Measurements from ENCODE around the gene KIAA1614.

KIAA1614 gene

GRCh38 chr1:180994262-180994661 is 81.6 kb downstream of the KIAA1614 start:
- Histone ChIP-seq H3K27ac (no peak overlapping the region), H3K4me1 (ENCODE audit: control insufficient read depth in 1 of 2, insufficient read depth in 1 of 2, low read depth in 1 of 2, low read length in 1 of 2) (no peaks in the 10 kb centered on the region), H3K4me3 (ENCODE audit: low read depth in 1 of 2, low read length in 1 of 2) (no peak overlapping the region), H3K36me3 (peaks cover 71% of the 10 kb centered on the region), H3K27me3 (no peaks in the 10 kb centered on the region), H3K9me3 (no peaks in the 10 kb centered on the region)
- no peak for TF ChIP-seq CTCF (IDR thresholded peaks at IDR 0.05)

GRCh38 chr1:180997843-180998504 is 85.3 kb downstream of the KIAA1614 start:
- Histone ChIP-seq H3K4me3 (ENCODE audit: low read depth in 1 of 2, low read length in 1 of 2) (no peak overlapping the region), H3K4me1 (ENCODE audit: control insufficient read depth in 1 of 2, insufficient read depth in 1 of 2, low read depth in 1 of 2, low read length in 1 of 2) (no peaks in the 10 kb centered on the region), H3K27me3 (no peaks in the 10 kb centered on the region), H3K27ac (no peak overlapping the region), H3K9me3 (no peaks in the 10 kb centered on the region), H3K36me3 (peaks cover 68% of the 10 kb centered on the region)
- TF ChIP-seq CTCF (IDR thresholded peaks at IDR 0.05): no peak

All from neutrophil (primary cell).